ENCODE data around the gene CDK5. TPM values are rescaled to one million over a fixed set of nuclear protein-coding genes. Genes with fewer than 3 reads are reported as not detected.

CDK5 gene
- total and polyA plus RNA-seq, 9 of the 15 experiments (the other 6 are each of a cell fraction or from before 2014, with no cell fraction given), result 3.2 to 38.0 (median 27.5) TPM

DNA sequence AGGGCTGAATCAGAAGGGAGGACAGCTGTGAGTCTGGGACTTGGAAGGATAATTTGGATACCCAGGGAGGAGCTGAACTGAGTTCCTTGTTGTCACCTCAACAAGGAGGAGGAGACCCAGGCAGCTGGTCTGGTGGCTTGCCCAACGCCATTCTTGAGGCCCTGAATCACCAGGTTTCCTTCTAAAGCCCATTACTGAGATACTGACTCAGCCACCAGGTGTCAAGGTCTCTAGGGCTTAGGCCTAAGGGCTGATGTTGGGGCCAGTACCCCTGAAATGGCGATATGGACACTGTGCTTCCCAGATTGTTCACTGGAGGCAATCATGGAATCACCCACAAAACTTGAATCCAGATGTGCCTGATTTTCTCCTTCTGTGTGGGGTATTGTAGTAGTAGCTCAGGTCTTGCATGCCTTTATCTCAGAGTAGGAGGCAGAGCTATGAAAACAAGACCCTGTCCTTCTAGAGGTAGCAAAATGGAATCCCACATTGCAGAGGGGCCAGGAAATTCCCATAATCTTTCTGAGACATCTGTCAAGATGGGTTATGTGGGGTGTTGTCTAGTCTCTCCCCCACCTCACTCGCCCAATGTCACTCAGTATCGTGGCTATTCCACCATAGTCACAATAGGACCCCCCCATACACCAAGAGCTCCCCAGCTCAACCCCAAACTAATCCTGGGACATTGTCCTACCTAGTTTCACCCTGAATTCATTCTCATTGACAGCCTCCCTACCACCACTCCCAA lies 31.6 kb downstream of the CDK5 start (continued):
- TF ChIP-seq, protein P1, sequence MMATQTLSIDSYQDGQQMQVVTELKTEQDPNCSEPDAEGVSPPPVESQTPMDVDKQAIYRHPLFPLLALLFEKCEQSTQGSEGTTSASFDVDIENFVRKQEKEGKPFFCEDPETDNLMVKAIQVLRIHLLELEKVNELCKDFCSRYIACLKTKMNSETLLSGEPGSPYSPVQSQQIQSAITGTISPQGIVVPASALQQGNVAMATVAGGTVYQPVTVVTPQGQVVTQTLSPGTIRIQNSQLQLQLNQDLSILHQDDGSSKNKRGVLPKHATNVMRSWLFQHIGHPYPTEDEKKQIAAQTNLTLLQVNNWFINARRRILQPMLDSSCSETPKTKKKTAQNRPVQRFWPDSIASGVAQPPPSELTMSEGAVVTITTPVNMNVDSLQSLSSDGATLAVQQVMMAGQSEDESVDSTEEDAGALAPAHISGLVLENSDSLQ (IDR thresholded peaks at IDR 0.05), result peak; percentile 27; the same call in 1 of the 2 replicates
- no peak for TF ChIP-seq ZNF668 (CRISPR knock-in tag; IDR thresholded peaks at IDR 0.05)
- peak; percentile 52; the same call in 1 of the 2 replicates for TF ChIP-seq MAFF (IDR thresholded peaks at IDR 0.05; ENCODE audit: low read length)
- peak; percentile 73 for TF ChIP-seq NFE2 (IDR thresholded peaks at IDR 0.05; ENCODE audit: low read depth)
- TF ChIP-seq NFATC3 (IDR thresholded peaks at IDR 0.05), result 0 out of 2 replicates have a peak, but pooled peaks have one; percentile 7
- TF ChIP-seq, protein P2, sequence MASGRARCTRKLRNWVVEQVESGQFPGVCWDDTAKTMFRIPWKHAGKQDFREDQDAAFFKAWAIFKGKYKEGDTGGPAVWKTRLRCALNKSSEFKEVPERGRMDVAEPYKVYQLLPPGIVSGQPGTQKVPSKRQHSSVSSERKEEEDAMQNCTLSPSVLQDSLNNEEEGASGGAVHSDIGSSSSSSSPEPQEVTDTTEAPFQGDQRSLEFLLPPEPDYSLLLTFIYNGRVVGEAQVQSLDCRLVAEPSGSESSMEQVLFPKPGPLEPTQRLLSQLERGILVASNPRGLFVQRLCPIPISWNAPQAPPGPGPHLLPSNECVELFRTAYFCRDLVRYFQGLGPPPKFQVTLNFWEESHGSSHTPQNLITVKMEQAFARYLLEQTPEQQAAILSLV (tag; IDR thresholded peaks at IDR 0.05), result peak; percentile 9; the same call in 1 of the 2 replicates
- peak; percentile 13; the same call in 1 of the 2 replicates for TF ChIP-seq NCOR1 (IDR thresholded peaks at IDR 0.05)
- TF ChIP-seq ZNF785 (CRISPR knock-in tag; IDR thresholded peaks at IDR 0.05), result no peak
- 0 out of 2 replicates have a peak, but pooled peaks have one; percentile 15 for TF ChIP-seq PHF8 (IDR thresholded peaks at IDR 0.05; ENCODE audit: borderline replicate concordance, low read length)
- peak; percentile 92 for TF ChIP-seq C11orf30 (IDR thresholded peaks at IDR 0.05; ENCODE audit: low read depth)
- TF ChIP-seq, protein P3, sequence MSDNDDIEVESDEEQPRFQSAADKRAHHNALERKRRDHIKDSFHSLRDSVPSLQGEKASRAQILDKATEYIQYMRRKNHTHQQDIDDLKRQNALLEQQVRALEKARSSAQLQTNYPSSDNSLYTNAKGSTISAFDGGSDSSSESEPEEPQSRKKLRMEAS (CRISPR knock-in tag; IDR thresholded peaks at IDR 0.05), result peak; percentile 62
- TF ChIP-seq CEBPG (CRISPR knock-in tag; IDR thresholded peaks at IDR 0.05), result peak; percentile 26; the same call in 1 of the 2 replicates
- no peak for TF ChIP-seq CEBPG (tag; conservative IDR thresholded peaks at IDR 0.05 in 1 of 2, IDR thresholded peaks at IDR 0.05 in 1 of 2)
- TF ChIP-seq, protein P4, sequence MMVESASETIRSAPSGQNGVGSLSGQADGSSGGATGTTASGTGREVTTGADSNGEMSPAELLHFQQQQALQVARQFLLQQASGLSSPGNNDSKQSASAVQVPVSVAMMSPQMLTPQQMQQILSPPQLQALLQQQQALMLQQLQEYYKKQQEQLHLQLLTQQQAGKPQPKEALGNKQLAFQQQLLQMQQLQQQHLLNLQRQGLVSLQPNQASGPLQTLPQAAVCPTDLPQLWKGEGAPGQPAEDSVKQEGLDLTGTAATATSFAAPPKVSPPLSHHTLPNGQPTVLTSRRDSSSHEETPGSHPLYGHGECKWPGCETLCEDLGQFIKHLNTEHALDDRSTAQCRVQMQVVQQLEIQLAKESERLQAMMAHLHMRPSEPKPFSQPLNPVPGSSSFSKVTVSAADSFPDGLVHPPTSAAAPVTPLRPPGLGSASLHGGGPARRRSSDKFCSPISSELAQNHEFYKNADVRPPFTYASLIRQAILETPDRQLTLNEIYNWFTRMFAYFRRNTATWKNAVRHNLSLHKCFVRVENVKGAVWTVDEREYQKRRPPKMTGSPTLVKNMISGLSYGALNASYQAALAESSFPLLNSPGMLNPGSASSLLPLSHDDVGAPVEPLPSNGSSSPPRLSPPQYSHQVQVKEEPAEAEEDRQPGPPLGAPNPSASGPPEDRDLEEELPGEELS (CRISPR knock-in tag; IDR thresholded peaks at IDR 0.05; ENCODE audit: borderline replicate concordance), result no peak
- no peak for TF ChIP-seq PML (IDR thresholded peaks at IDR 0.05; ENCODE audit: low read length)
- TF ChIP-seq, protein P5, sequence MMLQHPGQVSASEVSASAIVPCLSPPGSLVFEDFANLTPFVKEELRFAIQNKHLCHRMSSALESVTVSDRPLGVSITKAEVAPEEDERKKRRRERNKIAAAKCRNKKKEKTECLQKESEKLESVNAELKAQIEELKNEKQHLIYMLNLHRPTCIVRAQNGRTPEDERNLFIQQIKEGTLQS (IDR thresholded peaks at IDR 0.05), result peak; percentile 43; the same call in 1 of the 2 replicates
- TF ChIP-seq, protein P5 (CRISPR knock-in tag; conservative IDR thresholded peaks at IDR 0.05), result no peak
- peak; percentile 33; the same call in 1 of the 2 replicates for TF ChIP-seq ARID1B (IDR thresholded peaks at IDR 0.05)
- peak; percentile 18; the same call in 1 of the 2 replicates for TF ChIP-seq ZFX (CRISPR knock-in tag; IDR thresholded peaks at IDR 0.05)
- TF ChIP-seq PHF21A (IDR thresholded peaks at IDR 0.05; ENCODE audit: borderline replicate concordance, low read depth), result no peak
- TF ChIP-seq CREM (IDR thresholded peaks at IDR 0.05; ENCODE audit: low read depth), result peak; percentile 28; the same call in 1 of the 2 replicates
- TF ChIP-seq FOXM1 (IDR thresholded peaks at IDR 0.05; ENCODE audit: low read depth), result no peak
- TF ChIP-seq FOXM1 (CRISPR knock-in tag; IDR thresholded peaks at IDR 0.05; ENCODE audit: low read depth), result 0 out of 2 replicates have a peak, but pooled peaks have one; percentile 64
- TF ChIP-seq MAZ (CRISPR knock-in tag; conservative IDR thresholded peaks at IDR 0.05 in 1 of 2, IDR thresholded peaks at IDR 0.05 in 1 of 2), result peak in 1 of 2 experiments; percentile 9; a peak in 1 of 4 replicates

Measured in K562 (cell line).